RWPE1 (cell line): ENCODE results near the gene TTBK1.

Experiments
- CTCF ChIA-PET: fragments of 350-600 bp; sonication (Branson Sonifier 250); formaldehyde crosslinking; extraction: SDS; loops from one replicate; lab custom pipeline; 2021; lab: Yijun Ruan, JAX
- POLR2A ChIA-PET: fragments of 400-600 bp; formaldehyde crosslinking; extraction: SDS; loops from one replicate; lab custom pipeline; 2020; ENCODE audit warnings: antibody characterized with exemption; ENCODE audit not compliant: low non-redundant PET; lab: Yijun Ruan, JAX
- DNase-seq: peaks from one replicate; pipeline ENCODE4 v3.0.0; 2012; ENCODE audit warnings: low spot score
- H3K27ac ChIP-seq: fragments of 450-650 bp; 2 replicates; pipeline ENCODE4 v1.5.1; 2017
- CTCF ChIP-seq: fragments of 450-650 bp; conservative IDR thresholded peaks from 2 replicates; pipeline ENCODE4 v1.5.1; 2017; ENCODE audit warnings: low read depth, mild to moderate bottlenecking

Gene TTBK1

GRCh38 chr6:43284991-43285781 lies 41.9 kb downstream of the TTBK1 start:
- CTCF ChIA-PET: no interaction called here
- no peak for TF ChIP-seq CTCF
- POLR2A ChIA-PET: no interaction called here
- H3K27ac ChIP-seq: no peak overlapping the region
- no peak for DNase-seq

- POLR2A ChIA-PET: no interaction called here
- no peak for DNase-seq
- H3K27ac ChIP-seq: no peak overlapping the region
- no peak for TF ChIP-seq CTCF
- CTCF ChIA-PET: no interaction called here
Measured at GRCh38 chr6:43285832-43286231, 42.6 kb downstream of the TTBK1 start.

- H3K27ac ChIP-seq: no peak overlapping the region
- ChIA-PET CTCF (interaction anchor here (0.6 kb wide), 1 partner anchor 66 kb away, joined by 3 read pairs; no protein-coding TSS in a partner anchor), POLR2A (no interaction called here)
- no peak for DNase-seq
- TF ChIP-seq CTCF: no peak
Measured at GRCh38 chr6:43286456-43286979, 43.2 kb downstream of the TTBK1 start.

- no peak for TF ChIP-seq CTCF
- ChIA-PET CTCF (no interaction called here), POLR2A (no interaction called here)
- no peak overlapping the region for H3K27ac ChIP-seq
- no peak for DNase-seq
Measured at GRCh38 chr6:43286980-43287716, 43.9 kb downstream of the TTBK1 start.

- no peak for DNase-seq
- no peak overlapping the region for H3K27ac ChIP-seq
- TF ChIP-seq CTCF: no peak
- CTCF ChIA-PET: no interaction called here
- POLR2A ChIA-PET: no interaction called here
Measured at GRCh38 chr6:43287717-43288679, 44.7 kb downstream of the TTBK1 start.
